Neuronal stem cell (in vitro differentiated cells): Measurements from ENCODE around the gene ZNF557.
"Not testable (repeated sequence)": the region's sequence is repeated elsewhere in the genome, so short reads cannot be mapped to it uniquely, and the experiment has no call there.

Experiments
- DNase-seq: peaks from one replicate; pipeline ENCODE4 v3.0.0-alpha.2; 2013; ENCODE audit warnings: low spot score
- H2AFZ ChIP-seq: one replicate; pipeline ENCODE4 v1.6.1; 2013; ENCODE audit warnings: mild to moderate bottlenecking, low read length, inconsistent platforms
- H2AK5ac ChIP-seq: 2 replicates; pipeline ENCODE4 v1.6.1; 2013; ENCODE audit warnings: low read depth, mild to moderate bottlenecking, inconsistent platforms, low read length, moderate library complexity, mixed read lengths
- H2BK120ac ChIP-seq: 2 replicates; pipeline ENCODE4 v1.6.1; 2013; ENCODE audit warnings: low read depth, mild to moderate bottlenecking, inconsistent platforms, low read length, moderate library complexity, mixed read lengths
- H2BK12ac ChIP-seq: one replicate; pipeline ENCODE4 v1.6.1; 2013; ENCODE audit warnings: low read length, inconsistent platforms
- H2BK15ac ChIP-seq: 2 replicates; pipeline ENCODE4 v1.6.1; 2013; ENCODE audit warnings: mild to moderate bottlenecking, low read length, inconsistent platforms, mixed read lengths
- H2BK5ac ChIP-seq: one replicate; pipeline ENCODE4 v1.6.1; 2013; ENCODE audit warnings: inconsistent platforms, mild to moderate bottlenecking, low read length, moderate library complexity
- H3K14ac ChIP-seq: one replicate; pipeline ENCODE4 v1.6.1; 2013; ENCODE audit warnings: low read length, inconsistent platforms
- H3K18ac ChIP-seq: 2 replicates; pipeline ENCODE4 v1.6.1; 2013; ENCODE audit warnings: low read length, inconsistent platforms
- H3K23ac ChIP-seq: 2 replicates; pipeline ENCODE4 v1.6.1; 2013; ENCODE audit warnings: low read depth, mild to moderate bottlenecking, mixed read lengths, low read length, inconsistent platforms; ENCODE audit not compliant: poor library complexity
- H3K27ac ChIP-seq: replicated peaks from 3 replicates; pipeline ENCODE4 v1.5.1; 2013; ENCODE audit warnings: low read length, inconsistent platforms
- H3K27me3 ChIP-seq, 3 experiments: 2 replicates each; pipeline ENCODE4 v1.6.1; 2013; ENCODE audit warnings: low read length in 3 of 3, mild to moderate bottlenecking in 2 of 3, inconsistent platforms in 1 of 3, low read depth in 1 of 3, mixed read lengths in 1 of 3, moderate library complexity in 1 of 3; ENCODE audit not compliant: control insufficient read depth in 3 of 3, insufficient read depth in 3 of 3
- H3K36me3 ChIP-seq, 2 donors: replicated peaks in 1 of 2; 2 replicates each; pipeline ENCODE4 v1.6.1; 2013; ENCODE audit warnings: low read length in 2 of 2; ENCODE audit not compliant: control insufficient read depth in 2 of 2, insufficient read depth in 2 of 2
- H3K4ac ChIP-seq: 2 replicates; pipeline ENCODE4 v1.6.1; 2013; ENCODE audit warnings: inconsistent platforms, mild to moderate bottlenecking, low read length, moderate library complexity
- H3K4me1 ChIP-seq, 2 donors: 1 replicate in 1 of 2; 2 replicates in 1 of 2; pipeline ENCODE4 v1.6.1; 2013; ENCODE audit warnings: low read length in 2 of 2, low read depth in 1 of 2; ENCODE audit not compliant: control insufficient read depth in 2 of 2, insufficient read depth in 1 of 2
- H3K4me2 ChIP-seq: one replicate; pipeline ENCODE4 v1.6.1; 2013; ENCODE audit warnings: mild to moderate bottlenecking, low read length, inconsistent platforms; ENCODE audit not compliant: insufficient read depth, poor library complexity, severe bottlenecking
- H3K4me3 ChIP-seq, 2 donors: 2 replicates each; pipeline ENCODE4 v1.5.1; 2013; ENCODE audit warnings: low read length in 2 of 2, mild to moderate bottlenecking in 2 of 2, inconsistent platforms in 1 of 2, moderate library complexity in 1 of 2
- H3K79me1 ChIP-seq: one replicate; pipeline ENCODE4 v1.6.1; 2013; ENCODE audit warnings: low read depth, mild to moderate bottlenecking, inconsistent platforms, low read length, moderate library complexity
- H3K9ac ChIP-seq: one replicate; pipeline ENCODE4 v1.6.1; 2013; ENCODE audit warnings: mild to moderate bottlenecking, low read depth, low read length, inconsistent platforms; ENCODE audit not compliant: poor library complexity
- H3K9me3 ChIP-seq, 2 donors: replicated peaks in 1 of 2; 2 replicates each; pipeline versions ENCODE3 to v1.6.1; 2013; ENCODE audit warnings: low read length in 2 of 2, mild to moderate bottlenecking in 2 of 2, inconsistent platforms in 1 of 2, low read depth in 1 of 2, mixed read lengths in 1 of 2, moderate library complexity in 1 of 2; ENCODE audit not compliant: control insufficient read depth in 2 of 2, insufficient read depth in 1 of 2
- H4K8ac ChIP-seq: one replicate; pipeline ENCODE4 v1.6.1; 2013; ENCODE audit warnings: low read depth, mild to moderate bottlenecking, inconsistent platforms, low read length, moderate library complexity
- H4K91ac ChIP-seq: one replicate; pipeline ENCODE4 v1.6.1; 2013; ENCODE audit warnings: low read length, low read depth, mild to moderate bottlenecking, inconsistent platforms; ENCODE audit not compliant: poor library complexity
- WGBS, 2 donors: extraction: QIAGEN DNeasy Blood & Tissue Kit; methylation state at CpG; one replicate each; pipeline ENCODE4 v1.1.7; 2013; ENCODE audit warnings: missing lambda C conversion rate in 2 of 2, mixed read lengths in 1 of 2; ENCODE audit not compliant: insufficient read length in 2 of 2, insufficient replicate concordance in 1 of 2; ENCODE audit errors: extremely low coverage in 2 of 2; 5-methylcytosine and 5-hydroxymethylcytosine counted together

Gene ZNF557

DNA sequence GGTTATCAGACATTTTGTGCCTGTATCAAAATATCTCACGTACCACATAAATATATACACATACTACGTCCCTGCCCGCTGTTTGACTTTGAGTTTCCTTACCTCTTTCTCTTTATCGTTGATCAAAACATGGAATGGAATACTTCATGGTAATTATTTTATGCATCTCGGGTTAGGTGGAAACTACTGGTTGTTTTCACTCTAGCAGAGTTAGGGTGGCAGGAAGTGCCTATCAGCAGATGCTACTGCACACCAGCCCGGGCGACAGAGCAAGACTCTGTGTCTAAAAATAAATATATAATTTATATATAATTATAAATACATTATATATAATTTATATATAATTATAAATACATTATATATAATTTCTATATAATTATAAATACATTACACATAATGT lies 16.6 kb upstream of the ZNF557 start:
- not testable (repeated sequence) for H2BK120ac ChIP-seq, H2BK5ac ChIP-seq, H4K8ac ChIP-seq, H3K36me3 ChIP-seq, H3K23ac ChIP-seq, H3K14ac ChIP-seq, H3K9me3 ChIP-seq, H2AK5ac ChIP-seq, H4K91ac ChIP-seq, H3K27me3 ChIP-seq, H2BK15ac ChIP-seq, H2BK12ac ChIP-seq, H3K4ac ChIP-seq, H3K4me3 ChIP-seq, H3K4me1 ChIP-seq, H3K4me2 ChIP-seq, DNase-seq, H3K27ac ChIP-seq, H3K79me1 ChIP-seq, H2AFZ ChIP-seq, H3K18ac ChIP-seq, H3K9ac ChIP-seq
- WGBS, 2 donors = no CpG with 5 or more reads among the region's 7 CpGs

- DNase-seq, H3K9me3 ChIP-seq, H2AK5ac ChIP-seq, H2BK12ac ChIP-seq, H4K91ac ChIP-seq, H3K23ac ChIP-seq, H2AFZ ChIP-seq, H3K27me3 ChIP-seq, H3K4me2 ChIP-seq, H3K27ac ChIP-seq, H2BK5ac ChIP-seq, H3K79me1 ChIP-seq, H3K14ac ChIP-seq, H3K4me1 ChIP-seq, H3K36me3 ChIP-seq, H3K18ac ChIP-seq, H2BK120ac ChIP-seq, H4K8ac ChIP-seq, H3K4me3 ChIP-seq, H3K9ac ChIP-seq, H2BK15ac ChIP-seq, H3K4ac ChIP-seq: not testable (repeated sequence)
- WGBS, 2 donors = no CpG with 5 or more reads among the region's 14 CpGs
Measured at GRCh38 chr19:7054635-7055368, 14.7 kb upstream of the ZNF557 start.

DNA sequence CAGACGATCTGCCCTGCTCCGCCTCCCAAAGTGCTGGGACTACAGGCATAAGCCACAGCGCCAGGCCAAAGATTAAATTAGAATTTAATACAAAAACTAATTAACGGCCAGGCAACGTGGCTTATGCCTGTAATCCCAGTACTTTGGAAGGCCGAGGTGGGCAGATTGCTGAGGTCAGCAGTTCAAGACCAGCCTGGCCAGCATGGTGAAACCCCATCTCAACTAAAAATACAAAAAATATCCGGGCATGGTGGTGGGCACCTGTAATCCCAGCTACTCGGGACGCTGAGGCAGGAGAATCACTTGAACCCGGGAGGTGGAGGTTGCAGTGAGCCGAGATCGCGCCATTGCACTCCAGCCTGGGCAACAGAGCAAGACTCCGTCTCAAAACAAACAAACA lies 13.8 kb upstream of the ZNF557 start:
- H2BK12ac ChIP-seq, H3K27me3 ChIP-seq, H3K9me3 ChIP-seq, H4K91ac ChIP-seq, H2AK5ac ChIP-seq, H3K36me3 ChIP-seq, DNase-seq, H3K9ac ChIP-seq, H3K23ac ChIP-seq, H3K4me3 ChIP-seq, H4K8ac ChIP-seq, H3K4me2 ChIP-seq, H3K14ac ChIP-seq, H2BK15ac ChIP-seq, H3K27ac ChIP-seq, H3K18ac ChIP-seq, H2BK5ac ChIP-seq, H3K4me1 ChIP-seq, H2AFZ ChIP-seq, H3K4ac ChIP-seq, H3K79me1 ChIP-seq, H2BK120ac ChIP-seq: not testable (repeated sequence)
- WGBS, 2 donors = no CpG with 5 or more reads among the region's 14 CpGs

DNA sequence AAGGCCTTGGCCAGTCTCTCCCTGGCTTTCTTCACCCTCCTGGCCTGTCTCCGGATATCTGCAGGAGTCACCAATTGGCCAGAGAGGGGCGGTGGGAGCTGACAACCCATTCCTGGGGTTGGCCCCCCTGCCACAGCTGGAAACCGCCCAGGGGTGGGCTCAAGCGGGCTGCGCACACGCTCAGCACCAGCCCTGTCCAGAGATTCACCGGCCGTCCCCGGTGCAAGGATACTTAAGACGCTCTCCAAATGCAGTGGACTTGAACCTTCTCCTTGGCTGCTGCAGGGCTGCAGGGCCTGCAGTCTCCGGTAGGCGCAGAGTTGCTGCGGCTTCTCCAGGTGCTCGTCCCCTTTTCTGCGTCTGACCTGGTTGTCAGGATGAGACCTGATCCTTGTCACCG lies 13.1 kb upstream of the ZNF557 start:
- H3K4ac ChIP-seq, H3K23ac ChIP-seq, H2BK12ac ChIP-seq, H3K27me3 ChIP-seq, H3K4me3 ChIP-seq, H4K8ac ChIP-seq, H2BK15ac ChIP-seq, H3K9me3 ChIP-seq, DNase-seq, H2AFZ ChIP-seq, H3K27ac ChIP-seq, H3K4me2 ChIP-seq, H3K18ac ChIP-seq, H3K9ac ChIP-seq, H3K36me3 ChIP-seq, H2AK5ac ChIP-seq, H2BK5ac ChIP-seq, H3K4me1 ChIP-seq, H4K91ac ChIP-seq, H3K79me1 ChIP-seq, H3K14ac ChIP-seq, H2BK120ac ChIP-seq: not testable (repeated sequence)
- no CpG with 5 or more reads among the region's 16 CpGs for WGBS, 2 donors
